H9 (cell line): ENCODE data around the gene SMAD7. TPM values are rescaled to one million over a fixed set of nuclear protein-coding genes. Genes with fewer than 3 reads are reported as not detected.

Experiments used
- DNase-seq: peaks from one replicate; pipeline ENCODE4 v3.0.0-alpha.2; 2017
- H2AFZ ChIP-seq: one replicate; pipeline ENCODE4 v1.6.1; 2013; ENCODE audit warnings: mild to moderate bottlenecking, low read length, control low read depth, moderate library complexity
- H2AK5ac ChIP-seq: 2 replicates; pipeline ENCODE4 v1.6.1; 2013; ENCODE audit warnings: low read length, control low read depth, mixed read lengths; ENCODE audit not compliant: insufficient read length
- H2BK120ac ChIP-seq: one replicate; pipeline ENCODE4 v1.6.1; 2013; ENCODE audit warnings: low read depth, mild to moderate bottlenecking, low read length, control low read depth, inconsistent platforms; ENCODE audit not compliant: poor library complexity, severe bottlenecking
- H2BK12ac ChIP-seq: 2 replicates; pipeline ENCODE4 v1.6.1; 2013; ENCODE audit warnings: low read length, control low read depth, mixed read lengths, low read depth; ENCODE audit not compliant: insufficient read length
- H2BK15ac ChIP-seq: 2 replicates; pipeline ENCODE4 v1.6.1; 2013; ENCODE audit warnings: low read depth, low read length, control low read depth
- H2BK20ac ChIP-seq: one replicate; pipeline ENCODE4 v1.6.1; 2013; ENCODE audit warnings: low read depth, mild to moderate bottlenecking, low read length, control low read depth, inconsistent platforms; ENCODE audit not compliant: poor library complexity, severe bottlenecking
- H2BK5ac ChIP-seq: 2 replicates; pipeline ENCODE4 v1.6.1; 2013; ENCODE audit warnings: low read length, control low read depth, mixed read lengths; ENCODE audit not compliant: insufficient read length
- H3K14ac ChIP-seq: 2 replicates; pipeline ENCODE4 v1.6.1; 2013; ENCODE audit warnings: low read length, control low read depth; ENCODE audit not compliant: insufficient read depth
- H3K18ac ChIP-seq: 2 replicates; pipeline ENCODE4 v1.6.1; 2013; ENCODE audit warnings: low read depth, mild to moderate bottlenecking, mixed read lengths, low read length, control low read depth; ENCODE audit not compliant: insufficient read length
- H3K23ac ChIP-seq: 2 replicates; pipeline ENCODE4 v1.6.1; 2013; ENCODE audit warnings: low read length, control low read depth, mixed read lengths, low read depth; ENCODE audit not compliant: insufficient read length
- H3K23me2 ChIP-seq: 2 replicates; pipeline ENCODE4 v1.6.1; 2013; ENCODE audit warnings: low read depth, mild to moderate bottlenecking, mixed read lengths, low read length, control low read depth; ENCODE audit not compliant: insufficient read length, poor library complexity, severe bottlenecking
- H3K27ac ChIP-seq: 2 replicates; pipeline ENCODE4 v1.5.1; 2013; ENCODE audit warnings: low read length, control low read depth, mixed read lengths, low read depth; ENCODE audit not compliant: insufficient read length
- H3K27me3 ChIP-seq: 2 replicates; pipeline ENCODE4 v1.6.1; 2013; ENCODE audit warnings: low read length, control low read depth, inconsistent platforms; ENCODE audit not compliant: insufficient read depth
- H3K4ac ChIP-seq: 2 replicates; pipeline ENCODE4 v1.6.1; 2013; ENCODE audit warnings: low read depth, mild to moderate bottlenecking, control low read depth, inconsistent platforms, low read length, moderate library complexity
- H3K4me1 ChIP-seq: 2 replicates; pipeline ENCODE4 v1.6.1; 2013; ENCODE audit warnings: low read length, control low read depth, inconsistent platforms; ENCODE audit not compliant: insufficient read depth
- H3K4me2 ChIP-seq: 2 replicates; pipeline ENCODE4 v1.6.1; 2013; ENCODE audit warnings: low read length, control low read depth, mixed read lengths; ENCODE audit not compliant: insufficient read length, insufficient read depth
- H3K56ac ChIP-seq: 2 replicates; pipeline ENCODE4 v1.6.1; 2013; ENCODE audit warnings: low read depth, mild to moderate bottlenecking, mixed read lengths, low read length, control low read depth; ENCODE audit not compliant: insufficient read length
- H3K79me1 ChIP-seq: 2 replicates; pipeline ENCODE4 v1.6.1; 2013; ENCODE audit warnings: low read depth, mild to moderate bottlenecking, moderate library complexity, low read length, control low read depth, inconsistent platforms; ENCODE audit not compliant: insufficient read depth, poor library complexity, severe bottlenecking
- H3K79me2 ChIP-seq: 2 replicates; pipeline ENCODE4 v1.6.1; 2013; ENCODE audit warnings: low read length, control low read depth, inconsistent platforms; ENCODE audit not compliant: insufficient read depth
- H3K9ac ChIP-seq: 2 replicates; pipeline ENCODE4 v1.6.1; 2013; ENCODE audit warnings: low read length, control low read depth, mixed read lengths; ENCODE audit not compliant: insufficient read length; ENCODE audit errors: extremely low read depth
- H3K9me3 ChIP-seq: one replicate; pipeline ENCODE4 v1.6.1; 2013; ENCODE audit warnings: low read depth, low read length, inconsistent platforms; ENCODE audit not compliant: control insufficient read depth
- H3T11ph ChIP-seq: one replicate; pipeline ENCODE4 v1.6.1; 2013; ENCODE audit warnings: mild to moderate bottlenecking, low read length, control low read depth, inconsistent platforms
- H4K20me1 ChIP-seq: one replicate; pipeline ENCODE4 v1.6.1; 2013; ENCODE audit not compliant: control insufficient read depth, insufficient read length, insufficient read depth
- H4K5ac ChIP-seq: 2 replicates; pipeline ENCODE4 v1.6.1; 2013; ENCODE audit warnings: low read depth, mild to moderate bottlenecking, mixed read lengths, low read length, control low read depth; ENCODE audit not compliant: insufficient read length
- H4K8ac ChIP-seq: replicated peaks from 2 replicates; pipeline ENCODE4 v1.6.1; 2013; ENCODE audit warnings: low read length, control low read depth, mixed read lengths, low read depth; ENCODE audit not compliant: insufficient read length
- H4K91ac ChIP-seq: 2 replicates; pipeline ENCODE4 v1.6.1; 2013; ENCODE audit warnings: low read depth, mild to moderate bottlenecking, moderate library complexity, mixed read lengths, low read length, control low read depth; ENCODE audit not compliant: insufficient read length
- H3K27ac Mint-ChIP-seq, 3 experiments: 2 replicates in 2 of 3; 3 replicates in 1 of 3; pipeline ENCODE4 v1.8.0; 2020 to 2021; ENCODE audit warnings: mixed read lengths in 3 of 3, mild to moderate bottlenecking in 1 of 3, moderate library complexity in 1 of 3
- H3K27me3 Mint-ChIP-seq: 2 replicates; pipeline ENCODE4 v1.8.0; 2021; ENCODE audit warnings: low read depth, mild to moderate bottlenecking, moderate library complexity, mixed read lengths
- H3K36me3 Mint-ChIP-seq, 3 experiments: 2 replicates in 2 of 3; 3 replicates in 1 of 3; pipeline ENCODE4 v1.8.0; 2020 to 2021; ENCODE audit warnings: low read depth in 3 of 3, mixed read lengths in 3 of 3; ENCODE audit not compliant: insufficient read depth in 1 of 3
- H3K4me1 Mint-ChIP-seq, 2 experiments: 2 replicates each; pipeline ENCODE4 v1.8.0; 2020; ENCODE audit warnings: mixed read lengths in 2 of 2
- H3K4me3 Mint-ChIP-seq, 2 experiments: 2 replicates in 1 of 2; 3 replicates in 1 of 2; pipeline ENCODE4 v1.8.0; 2020 to 2021; ENCODE audit warnings: mild to moderate bottlenecking in 2 of 2, mixed read lengths in 2 of 2, moderate library complexity in 1 of 2
- H3K9me3 Mint-ChIP-seq, 2 experiments: 2 replicates in 1 of 2; 3 replicates in 1 of 2; pipeline ENCODE4 v1.8.0; 2020; ENCODE audit warnings: mild to moderate bottlenecking in 2 of 2, mixed read lengths in 2 of 2, moderate library complexity in 1 of 2
- WGBS: extraction: QIAGEN DNeasy Blood & Tissue Kit; methylation state at CpG from one replicate; pipeline ENCODE4 v1.1.7; 2013; ENCODE audit warnings: missing lambda C conversion rate, low lambda C conversion rate, mixed read lengths; ENCODE audit not compliant: insufficient read length; ENCODE audit errors: extremely low coverage; 5-methylcytosine and 5-hydroxymethylcytosine counted together
- total RNA-seq: library from RNA; stranded (reverse); gene quantifications from 2 replicates; pipeline ENCODE4 v1.2.1, GENCODE V29; 2021
- TF ChIP-seq, protein P1 (sequence below): fragments of 200-600 bp; sonication (generic); conservative IDR thresholded peaks from 3 replicates; pipeline ENCODE4 v1.8.0; 2021; ENCODE audit warnings: antibody characterized with exemption, mild to moderate bottlenecking

Gene SMAD7
- total RNA-seq, 1 experiment from 2014 or later: 27.7 TPM

DNA sequence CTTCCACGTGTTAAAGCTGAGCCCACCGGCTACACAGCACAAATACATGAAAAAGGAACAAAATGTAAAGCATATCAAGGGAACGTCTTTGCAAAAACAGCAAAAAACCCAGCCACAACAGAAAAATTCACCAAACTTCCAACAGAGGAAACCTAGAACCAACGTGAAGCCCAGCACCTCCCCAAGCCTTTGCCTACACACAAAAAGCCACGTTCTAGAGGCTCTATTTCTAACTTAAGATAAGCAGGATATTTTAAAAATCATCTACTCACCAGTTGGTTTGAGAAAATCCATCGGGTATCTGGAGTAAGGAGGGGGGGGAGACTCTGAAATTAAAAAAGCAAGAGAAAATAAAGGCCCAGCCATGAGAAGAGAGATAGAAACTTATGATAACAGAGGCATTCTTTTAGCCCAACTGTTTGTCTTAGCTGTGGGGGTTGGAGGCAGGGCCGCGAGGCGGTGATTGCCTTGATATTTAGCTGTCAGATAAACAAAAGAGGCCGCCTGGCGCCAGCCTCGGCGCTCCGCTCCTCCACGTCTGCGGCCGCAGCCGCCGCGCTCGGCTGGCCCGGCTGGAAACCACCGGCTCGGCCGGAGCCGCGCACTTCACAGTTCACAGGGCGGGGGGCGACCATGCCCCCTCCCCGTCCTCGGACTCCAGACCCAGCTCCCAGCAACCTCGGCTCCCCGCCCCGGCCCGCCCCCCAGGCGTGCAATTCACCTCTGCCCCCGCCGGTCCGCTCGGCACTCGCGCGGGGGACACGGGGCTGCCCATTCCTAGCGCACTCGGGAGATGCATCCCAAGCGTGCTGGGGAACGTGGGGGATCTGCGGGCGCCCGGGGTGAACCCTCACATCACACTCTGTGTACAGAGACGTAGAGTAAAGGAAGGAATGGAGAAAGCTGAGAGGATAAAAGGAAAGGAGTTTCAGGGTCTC is 2.4 kb downstream of the SMAD7 start:
- Histone ChIP-seq H2BK20ac (no peak overlapping the region), H4K20me1 (no peaks in the 10 kb centered on the region), H3K18ac (no peak overlapping the region), H3K9ac (peak overlapping the region; percentile 39), H4K8ac (no peak overlapping the region), H3K14ac (no peak overlapping the region), H2AK5ac (no peak overlapping the region), H2BK12ac (no peak overlapping the region), H3K4me1 (peaks cover 11% of the 10 kb centered on the region; the same call in 1 of the 2 replicates), H2BK5ac (no peak overlapping the region), H2AFZ (no peak overlapping the region), H3T11ph (no peak overlapping the region), H3K9me3 (no peaks in the 10 kb centered on the region), H3K23me2 (peaks cover 24% of the 10 kb centered on the region), H3K79me1 (peaks cover 6% of the 10 kb centered on the region), H3K4me2 (peak overlapping the region; percentile 61), H3K27ac (no peak overlapping the region), H2BK120ac (no peak overlapping the region), H4K5ac (no peak overlapping the region), H3K79me2 (peaks cover 63% of the 10 kb centered on the region), H3K56ac (no peak overlapping the region), H3K23ac (no peak overlapping the region), H3K4ac (no peak overlapping the region), H3K27me3 (no peaks in the 10 kb centered on the region), H4K91ac (no peak overlapping the region), H2BK15ac (no peak overlapping the region)
- TF ChIP-seq, protein P1, sequence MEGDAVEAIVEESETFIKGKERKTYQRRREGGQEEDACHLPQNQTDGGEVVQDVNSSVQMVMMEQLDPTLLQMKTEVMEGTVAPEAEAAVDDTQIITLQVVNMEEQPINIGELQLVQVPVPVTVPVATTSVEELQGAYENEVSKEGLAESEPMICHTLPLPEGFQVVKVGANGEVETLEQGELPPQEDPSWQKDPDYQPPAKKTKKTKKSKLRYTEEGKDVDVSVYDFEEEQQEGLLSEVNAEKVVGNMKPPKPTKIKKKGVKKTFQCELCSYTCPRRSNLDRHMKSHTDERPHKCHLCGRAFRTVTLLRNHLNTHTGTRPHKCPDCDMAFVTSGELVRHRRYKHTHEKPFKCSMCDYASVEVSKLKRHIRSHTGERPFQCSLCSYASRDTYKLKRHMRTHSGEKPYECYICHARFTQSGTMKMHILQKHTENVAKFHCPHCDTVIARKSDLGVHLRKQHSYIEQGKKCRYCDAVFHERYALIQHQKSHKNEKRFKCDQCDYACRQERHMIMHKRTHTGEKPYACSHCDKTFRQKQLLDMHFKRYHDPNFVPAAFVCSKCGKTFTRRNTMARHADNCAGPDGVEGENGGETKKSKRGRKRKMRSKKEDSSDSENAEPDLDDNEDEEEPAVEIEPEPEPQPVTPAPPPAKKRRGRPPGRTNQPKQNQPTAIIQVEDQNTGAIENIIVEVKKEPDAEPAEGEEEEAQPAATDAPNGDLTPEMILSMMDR: no peak
- WGBS: no CpG with 5 or more reads among the region's 52 CpGs
- Mint-ChIP-seq H3K27ac (no peak overlapping the region; a peak in 1 of 7 replicates), H3K4me1 (peaks cover 54 to 62% of the 10 kb centered on the region in 2 experiments), H3K36me3 (peaks cover 30 to 58% (median 52%) of the 10 kb centered on the region in 3 experiments), H3K9me3 (peaks cover 0 to 2% of the 10 kb centered on the region in 2 experiments; a peak in 1 of 5 replicates), H3K4me3 (peak overlapping the region; percentile 96 to 100), H3K27me3 (peaks cover 9% of the 10 kb centered on the region)
- peak; percentile 37 for DNase-seq
